K562 (cell line): ENCODE data around the gene ASCL2.

Source experiments
- UBTF ChIP-seq, 2 experiments: IDR thresholded peaks; 2 replicates each; pipeline ENCODE4 v1.6.1; 2012; ENCODE audit warnings: improper control_type of control experiment in 2 of 2, low read depth in 2 of 2, low read length in 2 of 2, borderline replicate concordance in 1 of 2
- ZBTB7A ChIP-seq: IDR thresholded peaks from 2 replicates; pipeline ENCODE4 v1.6.1; 2011; ENCODE audit warnings: low read depth, mild to moderate bottlenecking, low read length, moderate library complexity, borderline replicate concordance; ENCODE audit not compliant: control insufficient read depth

GRCh38 chr11:2248242-2248641 lies 22.1 kb downstream of the ASCL2 start:
- no peak for TF ChIP-seq UBTF (IDR thresholded peaks at IDR 0.05; ENCODE audit: borderline replicate concordance in 1 of 2, low read depth in 2 of 2, low read length in 2 of 2)
- no peak for TF ChIP-seq ZBTB7A
